Hematopoietic multipotent progenitor cell treated with erythropoietin and hydrocortisone succinate and interleukin-3 and kit ligand, for 6 days (in vitro differentiated cells): ENCODE data around the gene GRB2.
"Not testable (repeated sequence)": the region's sequence is repeated elsewhere in the genome, so short reads cannot be mapped to it uniquely, and the experiment has no call there.

ENCODE experiments used
- DNase-seq: peaks from one replicate; pipeline ENCODE4 v3.0.0-alpha.2; 2015

The GRB2 gene

GRCh38 chr17:75348386-75349012 is 57.0 kb downstream of the GRB2 start:
- no peak for DNase-seq

- peak; percentile 96 for DNase-seq
These were observed 58.6 kb downstream of the GRB2 start for GRCh38 chr17:75346906-75347305.

GRCh38 chr17:75346368-75346767 is 59.1 kb downstream of the GRB2 start:
- not testable (repeated sequence) for DNase-seq

- DNase-seq, result peak; percentile 52
These were observed 59.8 kb downstream of the GRB2 start for GRCh38 chr17:75345514-75346167.

GRCh38 chr17:75344666-75345065 is 60.8 kb downstream of the GRB2 start:
- DNase-seq, result no peak

- no peak for DNase-seq
These were observed 62.5 kb downstream of the GRB2 start for GRCh38 chr17:75342996-75343395.

- peak; percentile 57 for DNase-seq
These were observed 63.5 kb downstream of the GRB2 start for GRCh38 chr17:75341784-75342486.

GRCh38 chr17:75340631-75341030 is 64.8 kb downstream of the GRB2 start:
- DNase-seq, result peak; percentile 68

GRCh38 chr17:75339971-75340370 is 65.5 kb downstream of the GRB2 start:
- no peak for DNase-seq

GRCh38 chr17:75338335-75338734 is 67.1 kb downstream of the GRB2 start:
- peak; percentile 67 for DNase-seq

GRCh38 chr17:75335315-75335714 is 70.2 kb downstream of the GRB2 start:
- peak; percentile 85 for DNase-seq

GRCh38 chr17:75334723-75335122 is 70.8 kb downstream of the GRB2 start:
- DNase-seq, result no peak

GRCh38 chr17:75331671-75332070 is 73.8 kb downstream of the GRB2 start:
- DNase-seq, result no peak

- no peak for DNase-seq
These were observed 77.7 kb downstream of the GRB2 start for GRCh38 chr17:75327757-75328156.

GRCh38 chr17:75326226-75326848 is 79.1 kb downstream of the GRB2 start:
- peak; percentile 72 for DNase-seq

GRCh38 chr17:75325827-75326225 is 79.7 kb downstream of the GRB2 start:
- DNase-seq, result peak; percentile 70

GRCh38 chr17:75325348-75325747 is 80.1 kb downstream of the GRB2 start:
- no peak for DNase-seq

GRCh38 chr17:75321506-75321905 is 84.0 kb downstream of the GRB2 start:
- DNase-seq, result no peak

GRCh38 chr17:75319904-75320691 is 85.4 kb downstream of the GRB2 start:
- DNase-seq, result no peak

GRCh38 chr17:75318615-75319222 is 86.8 kb downstream of the GRB2 start:
- no peak for DNase-seq

- DNase-seq, result no peak
These were observed 87.3 kb downstream of the GRB2 start for GRCh38 chr17:75318211-75318610.

- DNase-seq, result no peak
These were observed 87.8 kb downstream of the GRB2 start for GRCh38 chr17:75317671-75318070.
